Activated CD4-positive, alpha-beta T cell treated with anti-CD3 and anti-CD28 coated beads for 24 hours (primary cell): ENCODE results near the gene JAK1.

Experiments used
- DNase-seq, 2 donors: peaks; one replicate each; pipeline ENCODE4 v3.0.0-alpha.2; 2020; ENCODE audit warnings: low read depth in 2 of 2

JAK1 gene

DNA sequence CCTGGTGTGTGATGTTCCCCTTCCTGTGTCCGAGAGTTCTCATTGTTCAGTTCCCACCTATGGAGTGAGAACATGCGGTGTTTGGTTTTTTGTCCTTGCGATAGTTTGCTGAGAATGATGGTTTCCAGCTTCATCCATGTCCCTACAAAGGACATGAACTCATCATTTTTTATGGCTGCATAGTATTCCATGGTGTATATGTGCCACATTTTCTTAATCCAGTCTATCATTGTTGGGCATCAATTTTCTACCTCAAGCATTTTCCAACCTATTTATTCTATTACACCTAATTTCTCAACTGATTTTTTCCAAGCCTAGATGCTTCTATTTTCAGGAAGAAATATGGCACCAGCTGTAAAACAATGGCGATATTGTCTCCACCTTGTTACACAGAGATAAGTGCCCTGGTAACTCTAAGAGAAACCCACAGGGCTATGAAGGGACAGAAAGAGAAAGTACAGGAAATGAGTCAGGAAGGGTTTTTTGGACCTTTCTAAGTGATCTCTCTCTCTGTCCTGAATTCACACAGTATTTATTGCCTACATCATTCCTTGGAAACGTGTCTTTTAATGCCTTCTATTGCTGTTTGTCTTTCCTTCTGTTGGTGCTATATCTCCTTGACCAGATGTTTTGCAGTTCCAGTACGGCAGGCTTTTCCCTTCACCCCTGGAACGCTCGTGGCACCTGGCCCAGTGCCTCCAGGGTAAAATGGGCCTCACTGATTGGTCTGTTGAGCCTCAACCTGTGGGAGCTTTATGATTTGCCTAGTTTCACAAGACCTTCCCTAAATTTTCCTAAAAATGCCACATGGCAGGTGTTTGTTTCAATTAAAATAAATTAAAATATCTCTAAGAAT is 14.6 kb upstream of the JAK1 start:
- no peak for DNase-seq

DNA sequence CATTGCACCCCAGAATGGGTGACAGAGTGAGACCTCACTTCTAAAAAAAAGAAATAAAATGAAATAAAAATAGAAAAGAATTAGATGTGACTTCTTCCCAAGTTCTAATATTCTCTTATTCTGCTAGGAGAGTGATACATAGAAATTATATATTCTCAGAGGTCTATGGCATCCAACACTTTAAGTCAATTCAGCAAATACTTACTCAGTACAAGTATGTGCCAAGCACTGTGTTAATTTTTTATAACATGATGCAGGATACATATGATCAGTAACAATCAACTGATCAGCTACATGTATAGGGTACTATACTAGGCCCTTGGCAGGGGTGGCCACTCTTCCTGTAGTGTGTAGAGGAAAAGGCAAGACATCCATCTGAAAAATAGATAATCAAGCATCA is 13.0 kb upstream of the JAK1 start:
- DNase-seq = no peak

DNA sequence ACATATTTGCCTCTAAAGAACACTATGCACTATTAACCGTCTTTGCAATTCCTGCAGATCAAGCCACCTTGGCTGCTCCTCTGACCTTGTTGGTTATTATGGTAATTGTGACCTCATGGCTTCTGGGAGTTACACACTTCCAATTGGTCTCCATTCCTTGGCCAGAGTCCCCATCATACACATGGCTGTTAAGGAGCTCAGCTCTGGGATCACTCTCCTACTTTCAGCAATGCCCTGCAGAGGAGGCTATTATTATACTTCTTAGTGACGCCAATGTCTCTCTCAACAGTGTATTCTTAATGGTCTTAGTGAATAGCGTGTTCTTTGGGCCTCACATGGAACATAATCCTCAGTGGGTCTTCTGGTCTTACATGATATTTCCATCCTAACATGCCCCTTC is 10.0 kb upstream of the JAK1 start:
- DNase-seq = no peak

DNA sequence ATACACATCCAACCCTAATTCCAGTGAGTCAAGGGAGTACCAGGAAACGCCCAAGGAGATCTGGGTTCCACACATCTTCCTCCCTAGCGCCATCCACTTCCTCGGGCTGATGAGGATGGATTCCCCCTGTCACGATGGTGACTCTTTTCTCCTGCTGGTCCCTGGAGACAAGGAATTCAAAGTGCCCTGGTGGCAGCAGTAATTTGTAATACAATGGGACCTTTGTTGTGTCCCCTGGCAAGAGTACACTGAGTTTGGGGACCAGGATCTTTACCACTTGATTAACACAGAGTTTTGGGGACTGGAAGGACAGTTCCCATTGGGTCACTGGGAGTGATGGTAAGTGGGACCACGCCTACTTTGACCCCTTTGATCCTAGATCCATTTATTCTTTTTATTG is 9.4 kb upstream of the JAK1 start:
- DNase-seq = no peak

DNA sequence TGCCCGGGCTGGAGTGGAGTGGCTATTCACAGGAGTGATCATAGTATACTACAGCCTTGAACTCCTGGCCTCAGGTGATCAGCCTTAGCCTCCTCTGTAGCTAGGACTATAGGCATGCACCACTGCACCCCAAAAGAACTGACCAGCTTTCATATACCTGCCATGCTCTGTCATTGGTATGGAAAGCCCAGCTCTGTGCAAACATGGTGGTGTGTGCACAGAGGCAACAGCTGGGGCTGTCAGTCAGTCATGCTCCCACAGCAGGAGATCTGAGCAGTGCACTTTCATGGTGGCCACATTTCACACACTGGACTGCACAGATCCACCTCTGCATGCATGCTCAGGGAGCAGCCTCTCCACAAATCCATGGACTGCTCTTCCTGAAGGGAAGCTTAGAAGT is 8.8 kb upstream of the JAK1 start:
- DNase-seq = no peak

DNA sequence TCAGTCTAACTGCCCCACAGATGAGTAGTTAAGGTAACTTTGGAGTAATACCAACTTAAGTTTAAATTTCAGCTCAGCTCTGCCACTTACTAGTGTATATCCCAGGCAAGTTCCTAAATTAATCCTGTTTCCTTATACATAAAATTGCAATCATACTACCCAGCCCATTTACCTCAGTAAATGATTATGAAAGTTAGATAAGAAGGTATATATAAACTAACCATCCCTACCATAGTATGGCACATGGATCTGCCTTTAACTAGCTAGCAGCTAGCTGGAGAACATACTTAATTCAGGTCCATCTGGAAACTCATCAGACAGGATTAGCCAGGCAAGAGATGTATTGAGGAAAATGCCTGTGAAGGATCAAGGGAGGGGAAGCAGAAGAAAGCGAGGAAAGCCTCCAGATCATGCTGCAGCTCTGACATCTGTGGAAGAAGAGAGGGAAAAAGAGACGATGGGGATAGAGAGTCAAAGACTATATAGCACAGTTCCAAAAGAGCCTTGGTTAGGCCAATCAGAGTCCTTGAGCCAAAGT is 8.0 kb upstream of the JAK1 start:
- DNase-seq = no peak

DNA sequence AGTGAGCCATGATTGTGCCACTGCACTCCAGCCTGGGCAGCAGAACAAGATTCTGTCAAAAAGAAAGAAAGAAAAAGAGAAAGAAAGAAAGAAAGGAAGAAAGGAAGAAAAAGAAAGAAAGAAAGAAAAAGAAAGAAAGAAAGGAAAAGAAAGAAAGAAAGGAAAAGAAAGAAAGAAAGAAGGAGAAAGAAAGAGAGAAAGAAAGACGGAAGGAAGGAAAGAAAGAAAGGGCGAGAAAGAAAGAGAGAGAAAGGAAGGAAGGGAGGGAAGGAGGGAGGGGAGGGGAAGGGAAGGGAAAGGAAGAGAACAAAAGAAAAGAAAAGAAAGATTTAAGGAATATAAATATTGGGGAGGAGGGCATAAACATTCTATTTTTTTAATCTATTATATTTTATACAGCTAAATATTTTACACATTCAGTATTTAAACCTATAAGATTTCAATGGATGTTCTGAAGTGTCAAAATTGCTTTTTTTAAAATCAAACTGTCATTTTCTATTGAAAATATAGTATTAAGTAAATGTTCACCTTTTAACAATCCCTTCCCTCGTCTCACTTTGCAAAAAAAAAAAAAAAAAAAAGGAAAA is 6.8 kb upstream of the JAK1 start:
- no peak for DNase-seq

DNA sequence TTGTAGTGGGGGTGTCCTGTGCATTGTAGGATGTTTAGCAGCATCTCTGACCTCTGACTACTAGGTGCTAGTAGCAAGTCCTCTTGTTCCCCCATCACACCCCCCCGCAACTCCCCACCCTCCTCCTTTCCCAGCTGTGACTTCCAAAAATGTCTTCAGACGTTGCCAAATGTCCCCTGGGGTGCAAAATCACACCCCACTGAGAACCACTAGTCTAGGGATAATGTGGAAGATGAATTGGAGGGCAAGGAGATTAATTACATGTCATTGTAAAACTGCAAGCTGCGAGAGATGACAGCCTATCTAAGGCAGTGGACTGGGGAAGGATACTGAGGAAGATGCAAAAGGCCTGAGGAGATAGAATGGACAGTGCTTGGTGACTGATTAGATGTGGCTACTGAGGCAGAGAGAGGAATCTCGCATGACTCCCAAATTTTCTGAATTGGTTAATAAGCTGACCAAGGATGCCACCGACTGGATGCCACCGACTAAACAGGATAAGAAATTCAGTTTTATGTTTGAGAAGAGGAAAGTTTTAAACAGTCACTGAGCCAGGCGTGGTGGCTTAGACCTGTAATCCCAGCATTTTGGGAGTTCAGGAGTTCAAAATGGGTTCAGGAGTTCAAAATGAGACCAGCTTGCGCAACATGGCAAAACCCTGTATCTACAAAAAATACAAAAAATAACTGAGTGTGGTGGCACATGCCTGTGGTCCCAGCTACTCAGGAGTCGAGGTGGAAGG is 3.1 kb upstream of the JAK1 start:
- DNase-seq = no peak

DNA sequence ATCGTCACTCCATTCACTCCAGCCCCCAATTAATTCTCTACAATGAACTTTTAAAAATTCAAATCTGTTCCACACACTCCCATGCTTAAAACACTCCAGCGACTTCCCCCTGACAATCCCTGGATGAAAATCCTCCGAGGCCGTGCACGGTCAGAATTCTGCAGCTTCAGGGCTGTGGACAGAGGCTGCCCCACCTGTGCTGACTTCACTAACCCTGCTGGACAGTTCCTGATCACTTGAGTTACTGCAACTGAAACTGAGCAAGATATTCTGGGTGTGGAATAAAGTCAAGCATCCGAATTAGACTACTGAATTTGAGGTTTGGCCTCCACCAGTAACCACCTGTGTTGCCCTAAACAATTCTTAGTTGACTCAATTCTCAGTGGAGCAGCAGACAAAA is 1.0 kb upstream of the JAK1 start:
- no peak for DNase-seq

DNA sequence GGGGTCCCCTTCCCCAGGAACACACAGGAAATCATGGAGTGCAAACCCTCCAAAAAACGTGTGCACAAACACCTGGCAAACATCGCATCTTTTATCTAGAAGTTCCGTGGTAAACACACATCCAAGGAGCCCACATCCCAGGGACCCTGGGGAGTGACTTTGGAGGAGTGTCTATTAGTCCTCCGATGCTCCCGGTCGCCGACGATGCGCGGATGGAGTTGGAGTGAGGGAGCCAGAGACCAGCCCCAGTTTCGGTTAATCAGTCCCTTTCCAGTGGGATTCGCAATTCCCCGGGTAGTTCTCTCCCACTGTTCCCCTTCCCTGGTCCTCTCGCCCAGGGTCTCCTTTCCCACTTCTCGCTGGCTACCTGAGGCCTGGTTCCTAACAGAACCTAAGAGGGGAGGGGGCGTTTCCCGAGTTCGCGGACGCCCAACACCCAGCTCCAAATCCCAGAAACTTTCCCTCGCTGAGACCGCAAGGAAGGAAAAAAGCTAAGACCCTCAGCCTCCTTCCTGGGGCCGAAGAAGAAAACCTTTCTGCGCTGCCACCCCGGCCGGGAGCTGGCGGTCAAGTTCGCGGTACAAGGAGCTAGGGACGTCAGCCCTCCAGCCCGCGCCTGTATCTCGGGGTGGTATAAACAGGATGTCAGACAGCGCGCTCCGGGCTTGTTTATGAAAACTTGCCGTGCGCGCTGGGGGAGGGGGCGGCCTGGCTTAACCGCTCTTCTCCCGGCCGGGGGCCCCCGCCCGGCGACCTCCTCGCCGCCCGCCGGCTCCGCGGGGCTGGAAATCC is 787 bp downstream of the JAK1 start:
- DNase-seq = peak; percentile 35 to 51

DNA sequence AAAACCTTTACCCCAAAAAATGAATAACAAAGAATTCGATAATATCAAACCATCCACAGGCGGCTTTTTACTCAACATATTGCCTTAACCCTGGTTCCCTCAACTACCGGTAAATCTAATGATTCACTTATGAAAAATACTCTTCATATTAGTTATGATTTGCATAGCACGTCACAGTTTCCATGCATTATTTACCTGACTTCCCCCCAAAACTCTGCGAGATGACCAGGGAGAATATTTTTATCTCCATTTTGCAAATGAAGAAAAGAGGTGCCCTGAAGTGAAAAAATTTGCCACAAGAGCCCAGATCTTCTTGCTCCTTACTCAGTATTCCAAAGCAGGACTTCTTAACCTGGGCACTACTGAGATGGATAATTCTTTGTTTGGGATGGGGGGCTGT is 2.9 kb downstream of the JAK1 start:
- no peak for DNase-seq

DNA sequence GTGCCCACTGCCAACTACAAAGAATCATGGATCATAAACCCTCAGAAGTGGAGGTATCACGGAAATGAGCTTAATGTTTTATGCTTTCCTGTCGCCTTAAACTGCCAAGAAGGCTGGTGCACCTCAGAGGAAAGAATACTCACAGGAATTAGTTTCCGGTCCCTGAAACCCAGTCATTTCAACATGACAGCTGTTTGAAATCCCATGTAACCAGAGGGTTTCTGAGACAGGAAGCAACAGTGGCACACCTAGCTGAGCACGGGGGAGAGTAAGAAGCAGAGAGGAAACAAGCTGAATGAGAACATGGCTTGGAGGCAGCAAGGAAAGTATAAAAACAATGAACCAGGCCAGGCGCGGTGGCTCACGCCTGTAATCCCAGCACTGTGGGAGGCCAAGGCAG is 3.9 kb downstream of the JAK1 start:
- DNase-seq = peak in 1 of 2 donors; percentile 8

DNA sequence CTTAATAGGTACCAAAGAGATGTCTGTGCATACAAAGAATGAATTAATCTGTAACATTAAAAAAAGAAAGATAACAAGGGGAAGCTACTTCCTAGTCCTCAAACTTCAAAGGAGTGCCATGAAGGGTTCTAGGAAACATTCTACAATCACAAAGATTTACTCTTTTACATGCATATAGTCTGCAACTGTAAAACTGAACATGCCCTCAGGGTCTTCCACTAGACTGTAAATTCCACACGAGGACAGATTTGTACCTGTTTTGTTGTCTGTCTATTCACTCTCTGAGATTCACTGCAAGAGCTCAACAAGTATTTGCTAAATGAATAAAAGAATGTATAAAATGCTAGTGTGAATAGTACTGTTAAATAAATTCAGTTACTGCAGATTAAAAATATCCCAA is 4.4 kb downstream of the JAK1 start:
- DNase-seq = no peak

DNA sequence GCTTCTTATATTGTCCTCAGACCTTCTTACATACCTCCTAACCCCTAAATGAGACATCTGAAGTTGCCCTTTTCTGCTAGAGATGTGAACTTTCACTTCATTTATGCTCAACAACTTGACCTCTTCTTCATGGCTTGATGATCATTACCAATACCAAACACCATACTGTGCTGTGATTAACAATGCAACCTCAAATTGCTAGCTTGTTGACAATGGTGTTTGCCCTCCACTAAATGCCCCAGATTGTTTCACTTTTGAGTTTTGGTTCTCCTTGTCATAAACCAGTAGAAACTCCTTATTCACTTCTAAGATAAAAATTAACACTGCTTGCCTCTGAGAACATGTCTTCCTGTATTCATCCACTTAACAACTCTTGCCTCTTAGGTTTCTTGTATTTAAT is 5.6 kb downstream of the JAK1 start:
- no peak for DNase-seq

DNA sequence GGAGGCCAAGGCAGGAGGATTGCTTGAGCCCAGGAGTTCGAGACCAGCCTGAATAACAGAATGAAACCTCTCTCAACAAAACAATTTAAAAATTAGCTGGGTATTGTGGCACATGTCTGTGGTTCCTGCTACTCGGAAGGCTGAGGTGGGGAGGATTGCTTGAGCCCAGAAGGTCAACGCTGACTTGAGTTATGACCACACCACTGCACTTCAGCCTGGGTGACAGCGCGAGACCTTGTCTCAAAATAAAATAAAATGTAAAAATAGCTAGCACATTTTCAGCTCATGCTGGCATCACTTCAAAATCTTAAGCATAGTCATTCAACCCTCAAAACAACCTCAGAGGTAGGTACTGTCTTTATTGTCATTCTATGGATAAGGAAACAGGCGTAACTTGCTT is 6.4 kb downstream of the JAK1 start:
- no peak for DNase-seq

DNA sequence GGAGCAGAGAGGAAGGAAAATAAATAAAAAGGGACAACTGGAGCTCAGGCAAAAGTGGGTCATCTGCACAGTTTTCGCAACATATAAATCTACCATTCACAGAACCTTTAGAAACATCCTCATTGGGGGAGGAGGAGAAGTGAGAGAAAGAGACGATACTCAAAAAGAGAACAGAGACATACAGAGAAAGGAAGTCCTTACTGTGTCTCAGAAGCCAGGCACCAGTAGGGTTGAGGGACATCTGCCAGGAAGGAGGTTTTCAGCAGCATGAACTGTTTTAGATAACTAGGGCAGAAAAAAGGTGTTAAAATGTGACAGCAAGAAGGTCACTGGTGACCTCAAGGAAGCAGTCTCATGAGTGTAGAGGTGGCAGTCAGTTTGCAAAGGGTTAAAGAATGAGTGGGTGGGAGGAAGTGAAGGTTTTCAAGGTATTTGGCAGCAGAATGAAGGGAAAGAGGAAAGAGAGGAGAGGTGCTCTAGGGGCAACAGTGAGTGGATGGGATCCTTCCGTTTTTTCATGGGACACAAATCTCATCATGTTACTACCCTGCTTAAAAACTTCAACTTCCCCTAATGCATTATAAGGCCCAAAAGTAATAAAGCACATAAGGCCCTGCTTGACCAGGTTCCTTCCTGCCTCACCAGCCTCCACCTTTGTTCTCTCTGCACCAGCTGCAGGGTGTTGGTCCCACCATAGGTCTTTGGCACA is 9.5 kb downstream of the JAK1 start:
- DNase-seq = no peak

DNA sequence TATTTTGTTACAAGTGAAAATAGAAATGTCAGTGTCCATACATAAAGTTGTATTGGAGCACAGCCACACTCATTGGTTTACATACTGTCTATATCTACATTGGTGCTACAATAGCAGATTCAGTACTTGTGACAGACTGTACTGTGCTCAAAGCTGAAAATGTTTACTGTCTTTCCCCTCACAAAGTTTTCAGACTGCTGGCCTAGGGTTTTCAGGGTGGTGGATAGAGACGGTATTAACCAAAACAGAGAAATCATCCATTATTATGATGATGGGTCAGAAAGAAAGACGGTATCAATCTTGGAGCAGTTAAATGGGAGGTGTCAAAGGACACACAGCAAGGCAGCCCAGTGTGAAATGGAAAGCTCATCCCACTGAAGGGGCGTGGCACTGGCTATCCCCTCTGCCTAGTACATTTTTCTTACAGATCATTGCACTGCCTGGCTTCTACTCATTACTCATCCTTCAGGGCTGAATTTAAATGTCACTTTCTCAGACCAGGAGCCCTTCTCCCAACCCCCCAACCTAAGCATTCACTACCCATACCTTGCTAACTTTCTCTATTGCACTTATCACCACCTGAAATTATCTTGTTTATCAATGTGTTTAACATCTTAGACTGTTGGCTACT is 10.2 kb downstream of the JAK1 start:
- DNase-seq = no peak

DNA sequence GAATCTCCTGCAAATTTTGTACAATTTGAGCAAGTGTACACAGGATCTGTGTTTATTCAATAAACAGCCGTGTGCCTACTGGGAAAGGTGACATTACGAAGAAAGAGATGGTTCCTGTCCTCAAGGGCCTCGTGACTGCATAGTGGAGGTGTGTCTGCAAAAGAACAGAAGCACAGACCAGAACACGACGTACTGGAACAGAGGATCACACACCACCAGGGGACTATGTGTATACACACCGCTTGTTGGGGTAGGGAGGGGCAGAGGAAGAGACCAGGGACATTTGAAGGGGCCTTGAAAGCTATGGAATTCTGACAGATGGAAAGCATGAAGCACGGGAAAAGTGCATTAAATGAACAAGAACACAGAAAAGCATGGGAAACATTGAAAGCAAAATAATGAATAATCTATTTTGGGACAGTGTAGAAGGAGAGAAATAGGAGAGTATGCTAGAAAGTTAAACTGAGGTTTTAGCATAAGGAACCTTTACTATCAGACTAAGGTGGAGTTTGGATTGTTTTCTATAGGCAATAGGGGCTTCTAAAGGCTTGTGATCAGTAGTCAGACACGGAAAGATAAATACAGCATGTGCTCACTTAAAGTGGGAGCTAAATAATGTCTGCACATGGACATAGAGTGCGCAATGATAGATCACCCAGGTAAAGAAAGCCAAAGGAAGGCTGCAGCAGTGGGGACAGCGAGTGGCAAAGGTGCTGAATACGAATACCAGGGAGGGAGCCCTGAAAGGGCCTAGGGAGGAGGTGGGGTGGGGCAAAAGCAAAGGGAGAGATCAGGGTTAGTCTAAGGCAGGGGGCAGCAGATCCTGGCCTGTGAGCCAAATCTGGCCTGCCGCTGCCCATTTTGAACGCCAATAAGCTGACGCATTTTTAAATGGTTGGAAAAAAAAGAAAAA is 11.0 kb downstream of the JAK1 start:
- DNase-seq = no peak

DNA sequence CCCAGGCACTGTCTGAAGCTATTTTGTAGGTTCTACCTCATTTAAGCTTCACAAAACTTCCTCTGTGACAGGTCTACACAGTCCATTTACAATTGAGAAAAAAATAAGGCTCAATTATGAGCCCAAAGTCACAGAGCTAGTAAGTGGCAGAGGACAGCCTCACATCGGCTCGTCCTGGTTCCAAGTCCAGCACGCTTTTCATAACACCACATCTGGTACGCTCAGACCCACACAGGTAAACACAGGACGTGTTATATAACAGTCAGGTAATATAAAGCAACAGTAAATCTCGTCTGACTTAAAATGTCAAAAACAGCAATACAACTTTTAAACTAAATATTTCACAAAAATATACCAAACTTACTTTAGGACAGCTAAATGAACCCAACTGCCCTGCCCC is 13.1 kb downstream of the JAK1 start:
- no peak for DNase-seq
